ENCODE results near the gene AFF2. TPM values are rescaled to one million over a fixed set of nuclear protein-coding genes. Genes with fewer than 3 reads are reported as not detected.

The AFF2 gene
- total and polyA plus RNA-seq, 12 donors, result 0.07 to 17.9 (median 1.7) TPM

DNA sequence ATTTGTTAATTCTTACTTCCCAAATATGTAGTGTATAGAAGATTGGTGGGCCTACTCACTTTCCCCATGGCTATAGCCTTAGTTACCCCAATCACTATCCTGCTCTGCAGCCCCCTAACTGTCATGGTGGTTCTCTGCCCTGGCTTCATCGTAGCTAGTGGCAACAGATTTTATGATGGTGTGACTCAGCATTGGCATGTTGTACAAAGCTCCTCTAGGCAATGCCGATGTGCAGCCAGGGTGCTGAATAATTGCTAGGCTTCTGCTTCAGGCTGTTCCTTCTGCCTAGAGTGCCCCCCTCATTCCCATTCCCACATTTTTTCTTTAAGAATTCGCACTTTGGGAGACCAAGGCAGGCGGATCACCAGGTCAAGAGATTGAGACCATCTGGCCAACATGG, 35.2 kb downstream of the AFF2 start:
- Histone ChIP-seq H3K36me3 (replicated peaks in 1 of 2) (no peaks in the 10 kb centered on the region), H3K4me3 (no peak overlapping the region), H3K9me3 (replicated peaks in 1 of 3) (no peaks in the 10 kb centered on the region), H3K27ac (no peak overlapping the region), H3K27me3 (no peaks in the 10 kb centered on the region), H3K4me1 (replicated peaks in 1 of 2) (no peaks in the 10 kb centered on the region)
- intact Hi-C loops (cut with DNase I), result no loop called here
- no peak for DNase-seq
- no peak for TF ChIP-seq CTCF (IDR thresholded peaks at IDR 0.05)
- TF ChIP-seq POLR2A (IDR thresholded peaks at IDR 0.05), result no peak
- WGBS, 4 donors, result 75 to 89% (median 88%) methylated on average over 4 of the region's 4 CpGs

- Histone ChIP-seq H3K4me1 (replicated peaks in 1 of 2) (no peaks in the 10 kb centered on the region), H3K27me3 (no peaks in the 10 kb centered on the region), H3K27ac (no peak overlapping the region), H3K36me3 (replicated peaks in 1 of 2) (no peaks in the 10 kb centered on the region), H3K4me3 (no peak overlapping the region), H3K9me3 (replicated peaks in 1 of 3) (no peaks in the 10 kb centered on the region)
- intact Hi-C loops (cut with DNase I), result no loop called here
- TF ChIP-seq CTCF (IDR thresholded peaks at IDR 0.05), result no peak
- no peak for TF ChIP-seq POLR2A (IDR thresholded peaks at IDR 0.05)
- DNase-seq, result no peak
- WGBS, 4 donors, result 82 to 94% (median 92%) methylated on average over 1 of the region's 1 CpG
Measured at GRCh38 chrX:148536961-148537360, 36.5 kb downstream of the AFF2 start.

DNA sequence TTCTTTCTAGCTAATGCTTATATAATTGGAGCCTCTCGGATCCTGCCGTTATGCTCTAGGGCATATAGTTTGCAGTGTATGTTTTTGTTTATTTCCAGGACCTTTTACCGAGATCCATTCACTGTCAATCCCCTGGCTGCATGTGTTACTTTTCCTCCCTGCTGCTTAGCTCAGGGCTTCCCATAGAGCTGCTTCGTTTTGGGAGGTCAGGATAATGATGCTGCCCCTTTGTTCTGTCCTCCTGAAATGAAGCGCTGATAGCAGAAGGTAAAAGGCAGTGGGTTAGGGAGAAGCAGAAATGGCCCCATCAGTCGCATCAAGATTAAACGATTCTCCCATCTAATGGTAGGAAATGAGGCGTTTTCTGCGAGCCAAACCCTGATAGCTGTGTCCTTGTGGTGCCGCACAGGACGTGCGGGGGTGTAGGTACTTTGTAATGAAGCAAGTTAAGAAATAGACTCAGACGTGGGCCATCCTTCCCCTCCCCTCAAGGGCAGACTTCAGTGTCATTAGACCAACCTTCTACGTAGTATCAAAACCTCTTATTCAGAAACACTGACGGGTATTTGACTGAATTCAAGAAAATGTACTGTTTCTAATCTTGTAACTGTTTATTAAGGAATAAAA, 37.3 kb downstream of the AFF2 start:
- intact Hi-C loops (cut with DNase I), result no loop called here
- Histone ChIP-seq H3K4me3 (no peak overlapping the region), H3K4me1 (replicated peaks in 1 of 2) (no peaks in the 10 kb centered on the region), H3K27ac (no peak overlapping the region), H3K36me3 (replicated peaks in 1 of 2) (no peaks in the 10 kb centered on the region), H3K9me3 (replicated peaks in 1 of 3) (no peaks in the 10 kb centered on the region), H3K27me3 (no peaks in the 10 kb centered on the region)
- no peak for TF ChIP-seq CTCF (IDR thresholded peaks at IDR 0.05)
- TF ChIP-seq POLR2A (IDR thresholded peaks at IDR 0.05), result no peak
- WGBS, 4 donors, result 42 to 55% (median 50%) methylated on average over 13 to 15 of the region's 15 CpGs
- no peak for DNase-seq

GRCh38 chrX:148538582-148538981, 38.2 kb downstream of the AFF2 start:
- Histone ChIP-seq H3K27ac (no peak overlapping the region), H3K4me3 (no peak overlapping the region), H3K36me3 (replicated peaks in 1 of 2) (no peaks in the 10 kb centered on the region), H3K9me3 (replicated peaks in 1 of 3) (no peaks in the 10 kb centered on the region), H3K27me3 (no peaks in the 10 kb centered on the region), H3K4me1 (replicated peaks in 1 of 2) (no peaks in the 10 kb centered on the region)
- intact Hi-C loops (cut with DNase I), result no loop called here
- TF ChIP-seq POLR2A (IDR thresholded peaks at IDR 0.05) (no peak), CTCF (IDR thresholded peaks at IDR 0.05) (no peak)
- WGBS, 4 donors, result 64 to 91% (median 79%) methylated on average over 2 of the region's 2 CpGs
- no peak for DNase-seq
